ENCODE data around the gene CIITA.
A peak's percentile ranks its signal among the peaks of the same experiment; 100 is the strongest.

The CIITA gene

DNA sequence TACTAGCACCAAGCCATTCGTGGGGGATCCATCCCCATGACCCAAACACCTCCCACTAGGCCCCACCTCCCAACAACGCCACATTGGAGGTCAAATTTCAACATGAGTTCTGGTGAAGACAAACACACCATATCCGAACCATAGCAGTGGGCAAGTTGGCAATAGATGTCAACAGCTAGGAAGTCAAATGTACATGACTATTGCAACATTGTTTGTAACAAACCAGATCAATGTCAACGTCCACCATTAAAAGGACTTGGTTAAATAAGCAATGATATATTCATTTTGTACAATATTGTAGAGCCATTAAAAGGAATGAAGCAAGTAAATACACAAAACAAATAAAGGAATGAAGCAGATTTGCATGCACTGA, 26.5 kb upstream of the CIITA start:
- no peak for DNase-seq

- no peak for DNase-seq
These were observed 25.5 kb upstream of the CIITA start for GRCh38 chr16:10851512-10851911.

DNA sequence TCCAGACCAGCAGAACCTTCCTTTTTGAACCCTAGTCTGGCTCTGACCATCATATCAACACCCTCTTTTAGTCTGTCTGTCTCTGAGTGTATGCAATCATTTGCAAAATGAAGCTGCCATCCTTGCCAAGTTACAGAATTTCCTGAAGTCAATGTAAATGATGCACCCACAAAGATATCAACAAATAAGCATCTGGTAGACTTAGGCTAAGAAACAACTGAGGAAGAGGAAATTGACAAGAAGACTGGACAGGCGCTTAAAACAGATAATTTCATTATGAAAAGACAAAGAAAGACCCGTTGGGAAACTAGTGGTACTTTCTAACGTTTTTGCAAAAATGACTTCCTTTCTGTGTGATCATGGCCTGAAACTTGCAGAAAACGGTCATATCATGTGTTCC, 24.7 kb upstream of the CIITA start:
- peak; percentile 64 to 78 for DNase-seq

DNA sequence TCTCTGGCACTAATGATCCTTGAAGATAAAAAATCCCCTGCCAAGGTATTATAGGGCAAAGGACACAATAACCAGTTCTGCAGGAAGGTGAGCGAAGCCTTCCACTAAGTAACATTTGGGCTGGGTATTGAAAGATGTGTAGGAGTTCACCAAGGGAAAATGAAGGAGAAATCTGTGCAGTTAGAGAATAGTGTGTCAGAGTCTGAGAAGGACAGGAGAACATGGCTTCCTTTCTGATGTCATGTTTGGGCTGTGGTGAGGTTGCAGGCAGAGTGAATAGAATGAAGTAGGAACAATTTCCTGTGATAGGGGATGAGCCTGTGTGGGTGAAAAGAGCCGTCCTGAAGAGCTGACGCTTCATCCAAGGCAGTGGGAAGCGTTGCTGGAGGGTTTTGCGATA, 24.1 kb upstream of the CIITA start:
- peak in 1 of 2 donors; percentile 25 for DNase-seq

DNA sequence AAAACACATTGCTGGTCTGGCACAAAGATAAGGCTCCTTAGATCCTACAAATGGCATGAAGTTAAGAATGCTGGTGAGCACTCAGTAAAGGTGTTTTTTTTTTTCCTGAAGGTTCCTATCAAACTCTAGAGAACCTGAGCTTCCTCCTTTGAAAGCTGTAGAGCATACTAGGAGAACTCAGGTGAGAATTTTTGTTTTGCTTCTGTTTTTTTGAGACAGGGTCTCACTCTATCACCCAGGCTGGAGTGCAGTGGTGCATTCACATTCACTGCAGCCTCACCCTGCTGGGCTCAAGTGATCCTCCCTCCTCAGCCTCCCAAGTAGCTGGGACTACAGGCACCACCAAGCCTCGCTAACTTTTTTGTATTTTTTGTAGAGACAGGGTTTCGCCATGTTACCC, 21.0 kb upstream of the CIITA start:
- no peak for DNase-seq

- DNase-seq, result no peak
These were observed 18.8 kb upstream of the CIITA start for GRCh38 chr16:10858203-10858602.

DNA sequence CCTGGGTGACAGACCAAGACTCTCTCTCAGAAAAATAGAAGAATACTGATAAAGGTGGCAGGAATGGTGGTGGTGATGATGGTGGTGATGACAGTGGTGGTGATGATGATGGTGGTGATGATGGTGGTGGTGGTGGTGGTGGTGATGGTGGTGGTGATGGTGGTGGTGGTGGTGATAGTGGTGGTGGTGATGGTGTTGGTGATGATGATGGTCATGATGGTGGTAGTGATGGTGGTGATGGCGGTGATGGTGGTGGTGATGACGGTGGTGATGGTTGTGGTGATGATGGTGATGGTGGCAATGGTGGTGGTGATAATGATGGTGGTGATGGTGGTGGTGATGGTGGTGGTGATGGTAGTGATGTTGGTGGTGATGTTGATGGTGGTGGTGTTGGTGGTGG, 18.0 kb upstream of the CIITA start:
- DNase-seq, result no peak

DNA sequence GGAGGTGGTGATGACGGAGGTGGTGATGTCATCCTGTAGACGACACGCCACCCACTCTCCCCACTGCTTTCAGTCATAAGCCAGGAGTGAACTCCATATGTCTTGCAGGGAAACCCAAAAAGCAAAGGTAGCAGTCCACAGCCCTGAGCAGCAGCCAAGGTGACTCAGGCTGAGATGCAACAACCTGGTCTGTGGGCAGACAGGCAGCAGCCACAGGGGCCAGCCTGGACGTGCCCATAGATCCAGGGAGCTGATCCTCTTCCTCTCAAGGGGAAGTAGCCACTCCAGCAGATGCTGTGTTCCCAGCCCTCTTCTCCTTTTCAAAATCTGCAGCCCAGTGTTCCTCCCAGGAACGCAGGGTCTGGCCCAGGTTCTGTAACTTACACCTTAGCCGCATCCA, 17.3 kb upstream of the CIITA start:
- DNase-seq, result peak in 1 of 2 donors; percentile 23

DNA sequence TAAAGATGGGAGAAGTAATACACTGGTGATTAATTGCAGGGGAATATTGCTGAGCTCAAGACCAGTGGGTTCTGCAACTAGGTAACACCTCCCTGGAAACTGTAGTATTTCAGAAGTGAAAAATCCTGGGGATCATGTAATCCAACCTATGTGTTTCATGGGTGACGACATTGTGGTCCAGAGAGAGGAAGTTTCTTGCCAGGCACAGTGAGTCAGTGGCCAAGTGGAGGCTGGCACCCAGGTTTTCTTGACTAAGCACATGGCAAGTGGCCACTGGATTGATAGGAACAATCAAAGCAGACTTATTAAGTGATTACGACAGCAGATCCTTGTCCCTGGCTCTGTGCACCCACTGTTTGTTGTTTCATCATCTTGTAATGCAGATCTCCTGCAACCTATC, 14.6 kb upstream of the CIITA start:
- DNase-seq, result peak; percentile 93 to 98

DNA sequence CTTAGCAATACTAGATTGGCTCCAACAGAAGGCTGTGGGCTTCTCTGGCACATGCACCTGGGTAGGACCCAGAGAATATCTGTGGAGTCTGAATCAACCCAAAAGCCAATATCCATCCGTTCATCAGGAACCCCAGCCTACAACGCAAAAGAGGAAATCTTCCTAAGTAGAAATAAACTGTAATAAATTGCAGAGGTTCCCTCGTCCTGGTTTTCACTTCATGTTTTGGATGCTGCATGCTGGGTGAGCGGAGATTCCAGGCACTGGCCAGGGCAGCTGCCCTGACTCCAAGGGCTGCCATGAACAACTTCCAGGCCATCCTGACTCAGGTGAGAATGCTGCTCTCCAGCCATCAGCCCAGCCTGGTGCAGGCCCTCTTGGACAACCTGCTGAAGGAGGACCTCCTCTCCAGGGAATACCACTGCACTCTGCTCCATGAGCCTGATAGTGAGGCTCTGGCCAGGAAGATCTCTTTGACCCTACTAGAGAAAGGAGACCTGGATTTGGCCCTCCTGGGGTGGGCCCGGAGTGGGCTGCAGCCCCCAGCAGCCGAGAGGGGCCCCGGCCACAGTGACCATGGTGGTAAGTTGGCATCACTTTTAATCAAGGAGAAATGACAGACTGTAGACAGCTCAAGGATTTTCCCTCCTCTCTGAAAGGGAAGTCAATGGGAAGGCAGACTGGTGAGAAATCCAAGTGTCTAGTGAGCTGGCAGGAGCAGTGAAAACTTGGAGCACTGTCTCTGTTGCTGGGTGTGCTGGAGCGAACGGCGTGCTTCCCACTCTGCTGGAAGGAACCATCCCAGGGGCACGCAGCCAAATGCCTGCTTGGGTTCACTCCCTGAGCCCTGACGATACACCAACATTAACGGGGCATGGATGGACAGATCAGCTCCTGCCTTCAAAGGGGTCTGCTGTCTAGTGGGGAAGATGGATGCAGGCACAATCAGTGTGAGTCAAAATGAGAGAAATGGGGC, 10.7 kb upstream of the CIITA start:
- peak in 1 of 2 donors; percentile 44 for DNase-seq

GRCh38 chr16:10867199-10867598, 9.8 kb upstream of the CIITA start:
- no peak for DNase-seq

GRCh38 chr16:10868104-10868595, 8.9 kb upstream of the CIITA start:
- DNase-seq, result no peak

GRCh38 chr16:10868596-10869469, 8.2 kb upstream of the CIITA start:
- peak; percentile 61 to 62 for DNase-seq

- DNase-seq, result no peak
These were observed 6.7 kb upstream of the CIITA start for GRCh38 chr16:10870137-10870776.

DNA sequence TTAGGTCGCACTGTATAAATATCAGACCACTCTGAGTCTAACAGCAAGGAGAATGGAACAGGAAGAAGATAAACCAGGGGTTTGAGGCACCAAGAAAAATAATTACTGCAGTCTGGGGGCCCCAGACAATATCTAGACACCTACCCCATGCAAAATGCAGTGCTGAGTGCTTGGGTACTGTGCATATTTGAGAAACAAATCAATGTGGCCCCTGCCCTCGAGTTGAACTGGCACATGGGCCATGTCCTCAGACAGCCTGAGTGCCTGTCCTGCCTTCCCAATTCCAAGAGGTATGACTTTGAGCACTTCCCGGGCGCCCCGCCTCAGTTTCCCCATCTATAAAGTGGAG, 6.2 kb upstream of the CIITA start:
- DNase-seq, result no peak

- DNase-seq, result peak; percentile 84 to 85
These were observed 5.6 kb upstream of the CIITA start for GRCh38 chr16:10871157-10871991.

DNA sequence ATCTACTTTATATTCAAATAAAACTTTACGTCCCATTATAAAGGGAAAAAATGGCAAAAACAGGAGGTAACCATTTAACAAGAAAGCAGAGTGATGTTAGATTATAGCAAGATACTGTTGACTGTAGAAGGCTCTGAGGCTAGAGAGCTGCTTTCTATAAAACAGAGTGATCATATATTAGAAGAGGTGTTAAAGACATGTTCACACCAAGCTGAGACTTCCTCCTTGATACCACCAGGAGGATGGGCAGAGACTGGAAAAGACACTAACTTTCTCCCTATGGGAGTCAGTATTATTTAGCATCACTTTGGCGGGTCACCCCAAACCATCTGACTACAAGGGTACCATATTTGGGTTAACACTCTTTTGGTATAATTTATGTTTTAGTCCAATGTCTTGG, 687 bp upstream of the CIITA start:
- no peak for DNase-seq

GRCh38 chr16:10877472-10877946, 507 bp downstream of the CIITA start:
- DNase-seq, result no peak

DNA sequence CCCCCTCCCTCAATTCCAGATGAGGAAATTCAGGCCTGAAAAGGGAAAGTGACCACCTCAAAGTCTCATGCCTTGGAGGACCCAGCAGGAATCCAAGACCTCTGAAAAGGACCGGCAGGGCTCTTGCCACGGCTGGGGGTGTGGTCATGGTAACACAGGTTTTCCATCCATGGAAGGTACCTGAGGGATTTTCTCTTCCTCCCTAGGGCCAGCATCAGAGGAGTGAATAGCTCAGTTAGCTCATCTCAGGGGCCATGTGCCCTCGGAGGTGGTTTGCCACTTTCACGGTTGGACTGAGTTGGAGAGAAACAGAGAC, 1.3 kb downstream of the CIITA start:
- DNase-seq, result no peak

DNA sequence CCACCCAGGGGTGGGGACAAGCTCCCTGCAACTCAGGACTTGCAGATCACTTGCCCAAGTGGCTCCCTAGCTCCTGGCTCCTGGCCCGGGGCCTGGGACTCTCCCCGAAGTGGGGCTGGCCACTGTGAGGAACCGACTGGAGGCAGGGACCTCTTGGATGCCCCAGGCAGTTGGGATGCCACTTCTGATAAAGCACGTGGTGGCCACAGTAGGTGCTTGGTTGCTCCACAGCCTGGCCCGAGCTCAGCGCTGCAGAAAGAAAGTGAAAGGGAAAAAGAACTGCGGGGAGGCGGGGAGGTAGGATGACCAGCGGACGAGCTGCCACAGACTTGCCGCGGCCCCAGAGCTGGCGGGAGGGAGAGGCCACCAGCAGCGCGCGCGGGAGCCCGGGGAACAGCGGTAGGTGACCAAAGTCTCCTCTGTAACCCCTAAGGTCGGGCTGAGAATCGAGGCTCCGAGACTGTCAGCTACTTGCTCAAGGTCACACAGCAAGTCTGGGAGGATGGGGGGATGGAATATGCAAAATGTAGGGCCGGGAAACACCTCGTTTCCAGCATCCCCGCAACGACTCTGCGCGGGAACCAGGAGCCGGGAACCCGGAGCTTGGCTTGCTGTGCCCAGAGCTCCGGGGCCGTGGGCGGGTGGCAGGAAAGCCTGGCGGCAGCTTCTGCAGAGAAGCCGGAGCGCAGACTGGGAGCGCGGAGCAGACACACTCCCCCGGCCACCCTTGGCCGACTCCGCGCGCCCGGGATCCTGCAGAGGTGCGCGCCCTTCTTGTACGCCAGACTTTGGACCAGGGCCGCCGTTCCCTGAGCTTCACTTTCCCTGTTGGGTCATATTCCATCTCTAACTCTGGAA, 1.9 kb downstream of the CIITA start:
- peak; percentile 72 to 77 for DNase-seq

Data from inflammatory macrophage treated with lipopolysaccharide for 1 hour (primary cell).